SK-N-SH (cell line): ENCODE results near the gene CDHR2.

Experiments
- CHD2 ChIP-seq: fragments of 150-350 bp; IDR thresholded peaks from 2 replicates; pipeline ENCODE4 v1.6.1; 2018; ENCODE audit warnings: low read length; ENCODE audit not compliant: partially characterized antibody
- CTCF ChIP-seq: fragments of 200-600 bp; sonication (generic); IDR thresholded peaks from 2 replicates; pipeline ENCODE4 v1.6.1; 2017; ENCODE audit warnings: antibody characterized with exemption, mild to moderate bottlenecking, moderate library complexity
- ELF1 ChIP-seq: IDR thresholded peaks from 2 replicates; pipeline ENCODE4 v1.4.0; 2012
- FOXM1 ChIP-seq: IDR thresholded peaks from 2 replicates; pipeline ENCODE4 v1.4.0; 2012; ENCODE audit warnings: low read depth, mild to moderate bottlenecking
- MAX ChIP-seq: IDR thresholded peaks from 2 replicates; pipeline ENCODE4 v1.4.0; 2012; ENCODE audit warnings: low read depth
- MXI1 ChIP-seq: IDR thresholded peaks from 2 replicates; pipeline ENCODE4 v1.6.1; 2012; ENCODE audit warnings: mild to moderate bottlenecking, low read depth, low read length, improper control_type of control experiment
- NRF1 ChIP-seq: IDR thresholded peaks from 2 replicates; pipeline ENCODE4 v1.6.1; 2012; ENCODE audit warnings: low read depth, mild to moderate bottlenecking, low read length
- PBX3 ChIP-seq: IDR thresholded peaks from 2 replicates; pipeline ENCODE4; 2012
- POLR2AphosphoS5 ChIP-seq: IDR thresholded peaks from 2 replicates; pipeline ENCODE4 v1.6.1; 2012; ENCODE audit warnings: low read depth, low read length
- RAD21 ChIP-seq: IDR thresholded peaks from 2 replicates; pipeline ENCODE4 v1.6.1; 2012; ENCODE audit warnings: mild to moderate bottlenecking, low read length
- RCOR1 ChIP-seq: fragments of 150-350 bp; IDR thresholded peaks from 2 replicates; pipeline ENCODE4 v1.6.1; 2017; ENCODE audit warnings: antibody characterized with exemption, low read length
- RXRA ChIP-seq: IDR thresholded peaks from 2 replicates; pipeline ENCODE4 v1.4.0; 2012; ENCODE audit warnings: low read depth, mild to moderate bottlenecking, borderline replicate concordance
- TAF1 ChIP-seq: IDR thresholded peaks from 2 replicates; pipeline ENCODE4 v1.6.1; 2012; ENCODE audit warnings: low read depth, mild to moderate bottlenecking, low read length, moderate library complexity, borderline replicate concordance
- TEAD4 ChIP-seq: IDR thresholded peaks from 2 replicates; pipeline ENCODE4 v1.4.0; 2012; ENCODE audit warnings: mild to moderate bottlenecking, borderline replicate concordance; ENCODE audit not compliant: insufficient read depth

GRCh38 chr5:176528761-176529115 is 20.4 kb upstream of the CDHR2 start:
- no peak for TF ChIP-seq MXI1
- no peak for TF ChIP-seq POLR2AphosphoS5
- TF ChIP-seq RCOR1: no peak
- TF ChIP-seq RXRA: no peak
- no peak for TF ChIP-seq CTCF
- no peak for TF ChIP-seq CHD2
- no peak for TF ChIP-seq MAX
- no peak for TF ChIP-seq TAF1
- no peak for TF ChIP-seq RAD21
- no peak for TF ChIP-seq NRF1
- no peak for TF ChIP-seq ELF1
- TF ChIP-seq FOXM1: no peak
- no peak for TF ChIP-seq PBX3
- TF ChIP-seq TEAD4: no peak
